ENCODE measurements around the gene STAB1. TPM values are rescaled to one million over a fixed set of nuclear protein-coding genes. Genes with fewer than 3 reads are reported as not detected.

Gene STAB1
- total and polyA plus RNA-seq, 2 experiments from 2014 or later = 0.90 to 1.9 TPM

GRCh38 chr3:52520716-52521487, 25.8 kb downstream of the STAB1 start (continued):
- TF ChIP-seq ZNF462 (CRISPR knock-in tag; IDR thresholded peaks at IDR 0.05) = no peak
- TF ChIP-seq ZNF114 (CRISPR knock-in tag; IDR thresholded peaks at IDR 0.05) = no peak
- no peak for TF ChIP-seq REST (IDR thresholded peaks at IDR 0.05; ENCODE audit: unreplicated experiment)

- no peaks in the 10 kb centered on the region for H3K9me3 Mint-ChIP-seq
- Histone ChIP-seq H3F3A (replicated peaks; ENCODE audit: low read depth) (0 out of 2 replicates have a peak, but pooled peaks cover 2% of the 10 kb centered on the region), H3K4me1 (ENCODE audit: insufficient read depth) (no peaks in the 10 kb centered on the region), H2AFZ (no peak overlapping the region), H3K9me2 (ENCODE audit: insufficient read depth) (no peaks in the 10 kb centered on the region), H3K36me3 (ENCODE audit: insufficient read depth) (peaks cover under 1% of the 10 kb centered on the region; the same call in 1 of the 2 replicates), H3K27me3 (ENCODE audit: insufficient read depth) (no peaks in the 10 kb centered on the region), H3K4me2 (no peak overlapping the region), H3K4me3 (no peak overlapping the region), H3K27ac (ENCODE audit: low read depth) (no peak overlapping the region), H3K79me2 (replicated peaks; ENCODE audit: insufficient read depth) (no peaks in the 10 kb centered on the region), H4K20me1 (replicated peaks; ENCODE audit: insufficient read depth) (no peaks in the 10 kb centered on the region; the same call in 1 of the 2 replicates)
- H3K4me1 Mint-ChIP-seq = peaks cover 3% of the 10 kb centered on the region; the same call in 2 of the 3 replicates
- peaks cover 22% of the 10 kb centered on the region for H3K36me3 Mint-ChIP-seq (ENCODE audit: low read depth)
- H3K4me3 Mint-ChIP-seq = no peak overlapping the region
- DNase-seq (ENCODE audit: low spot score) (no peak), ATAC-seq (no peak)
- H3K27ac Mint-ChIP-seq = no peak overlapping the region
- no peak for TF ChIP-seq ETS1 (IDR thresholded peaks at IDR 0.05)
- TF ChIP-seq CREB1 (CRISPR knock-in tag; IDR thresholded peaks at IDR 0.05; ENCODE audit: low read depth) = no peak
- TF ChIP-seq EZH2 (IDR thresholded peaks at IDR 0.05; ENCODE audit: low read depth, unreplicated experiment) = no peak
- TF ChIP-seq NANOG (IDR thresholded peaks at IDR 0.05; ENCODE audit: borderline replicate concordance) = no peak
- no peak for TF ChIP-seq ZNF331 (CRISPR knock-in tag; IDR thresholded peaks at IDR 0.05; ENCODE audit: low read depth)
- TF ChIP-seq ZNF114 (CRISPR knock-in tag; IDR thresholded peaks at IDR 0.05) = no peak
- TF ChIP-seq POLR2AphosphoS5 (IDR thresholded peaks at IDR 0.05; ENCODE audit: low read depth) = no peak
- TF ChIP-seq JUNB (IDR thresholded peaks at IDR 0.05; ENCODE audit: unreplicated experiment) = no peak
- TF ChIP-seq EZH2phosphoT487 (IDR thresholded peaks at IDR 0.05; ENCODE audit: unreplicated experiment) = no peak
- peaks cover 16% of the 10 kb centered on the region for H3K27me3 Mint-ChIP-seq (ENCODE audit: insufficient read depth, low read depth, poor library complexity)
Observed at GRCh38 chr3:52521488-52521824, 26.3 kb downstream of the STAB1 start.
